Measurements from ENCODE around the gene PCGF2. TPM values are rescaled to one million over a fixed set of nuclear protein-coding genes. Genes with fewer than 3 reads are reported as not detected.

Gene PCGF2
- total and polyA plus RNA-seq, 9 of the 15 experiments (the other 6 are each of a cell fraction or from before 2014, with no cell fraction given): 1.3 to 33.4 (median 7.0) TPM

GRCh38 chr17:38750312-38751121 lies 2.4 kb upstream of the PCGF2 start:
- Histone ChIP-seq H2AFZ (ENCODE audit: low read depth, low read length) (peak overlapping the region; percentile 67), H3K9me1 (ENCODE audit: control insufficient read depth, insufficient read depth, low read length) (peaks cover 4% of the 10 kb centered on the region), H3K4me3 (peak overlapping the region; percentile 74), H3K4me2 (ENCODE audit: insufficient read depth, low read length) (peak overlapping the region; percentile 86), H3K9ac (ENCODE audit: insufficient read depth in 1 of 2, low read depth in 2 of 2, low read length in 2 of 2) (peak overlapping the region; percentile 90 to 92), H3K36me3 (ENCODE audit: control insufficient read depth, insufficient read depth, low read length) (peaks cover 17% of the 10 kb centered on the region), H3K9me3 (replicated peaks; ENCODE audit: control insufficient read depth, insufficient read depth, low read depth, low read length) (no peaks in the 10 kb centered on the region), H3K4me1 (replicated peaks in 1 of 2; ENCODE audit: control insufficient read depth in 2 of 2, insufficient read depth in 2 of 2, low read length in 2 of 2) (peaks cover 23 to 60% of the 10 kb centered on the region in 2 experiments), H3K27me3 (ENCODE audit: control insufficient read depth in 2 of 2, insufficient read depth in 2 of 2, low read length in 2 of 2) (no peaks in the 10 kb centered on the region), H3K27ac (ENCODE audit: extremely low read depth, low read depth, low read length) (peak overlapping the region; percentile 86), H3K79me2 (ENCODE audit: control insufficient read depth, insufficient read depth, low read length) (peaks cover 87% of the 10 kb centered on the region), H4K20me1 (replicated peaks; ENCODE audit: control insufficient read depth, insufficient read depth, low read length) (peaks cover 6% of the 10 kb centered on the region)
- BruUV-seq (replicated peaks): no TSS peak
- POLR2A ChIA-PET: interaction anchor here (0.6 to 2.3 kb wide), 7 partner anchors 14 to 419 kb away, joined by 3 to 9 read pairs (median 3); partner anchors contain the start of gene LASP1
- ATAC-seq (peak; percentile 7), DNase-seq (ENCODE audit: extremely low read depth in 1 of 4, low spot score in 3 of 4) (peak in 1 of 4 experiments; percentile 72), FAIRE-seq (no peak)
- intact Hi-C loops (cut with micrococcal nuclease): loop anchor here (5.0 to 10.0 kb wide), 4 partner anchors 48 to 404 kb away; partner anchors contain the start of genes PLXDC1 and RPL23
- in situ Hi-C loops (cut with MboI): no loop called here
- CTCF ChIA-PET (ENCODE audit: low intra/inter-chr PET ratio): no interaction called here
- WGBS (ENCODE audit: insufficient coverage, low coverage, missing lambda C conversion rate): 2% methylated on average over 28 of the region's 28 CpGs
- TF ChIP-seq NRF1 (conservative IDR thresholded peaks at IDR 0.05 in 1 of 2, IDR thresholded peaks at IDR 0.05 in 1 of 2) (peak in 1 of 2 experiments; percentile 12; a peak in 1 of 4 replicates), MYC (IDR thresholded peaks at IDR 0.05; ENCODE audit: low read depth, low read length) (0 out of 2 replicates have a peak, but pooled peaks have one; percentile 34), MYC (CRISPR knock-in tag; IDR thresholded peaks at IDR 0.05; ENCODE audit: borderline replicate concordance, low read depth) (no peak), PRDM10 (IDR thresholded peaks at IDR 0.05; ENCODE audit: partially characterized antibody) (no peak), SAP30 (IDR thresholded peaks at IDR 0.05; ENCODE audit: borderline replicate concordance, insufficient read depth, low read depth, low read length, poor library complexity, severe bottlenecking) (peak; percentile 80), FOXJ3 (CRISPR knock-in tag; IDR thresholded peaks at IDR 0.05) (no peak), GTF2E2 (tag; IDR thresholded peaks at IDR 0.05) (0 out of 2 replicates have a peak, but pooled peaks have one; percentile 5), MED1 (CRISPR knock-in tag; IDR thresholded peaks at IDR 0.05; ENCODE audit: borderline replicate concordance) (no peak), ZNF316 (IDR thresholded peaks at IDR 0.05) (no peak), RFX7 (CRISPR knock-in tag; IDR thresholded peaks at IDR 0.05) (no peak), L3MBTL2 (IDR thresholded peaks at IDR 0.05) (peak; percentile 39; the same call in 1 of the 2 replicates)
- TF ChIP-seq, protein P1, sequence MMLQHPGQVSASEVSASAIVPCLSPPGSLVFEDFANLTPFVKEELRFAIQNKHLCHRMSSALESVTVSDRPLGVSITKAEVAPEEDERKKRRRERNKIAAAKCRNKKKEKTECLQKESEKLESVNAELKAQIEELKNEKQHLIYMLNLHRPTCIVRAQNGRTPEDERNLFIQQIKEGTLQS (IDR thresholded peaks at IDR 0.05): no peak
- TF ChIP-seq, protein P1 (CRISPR knock-in tag; conservative IDR thresholded peaks at IDR 0.05): no peak
- TF ChIP-seq, protein P2, sequence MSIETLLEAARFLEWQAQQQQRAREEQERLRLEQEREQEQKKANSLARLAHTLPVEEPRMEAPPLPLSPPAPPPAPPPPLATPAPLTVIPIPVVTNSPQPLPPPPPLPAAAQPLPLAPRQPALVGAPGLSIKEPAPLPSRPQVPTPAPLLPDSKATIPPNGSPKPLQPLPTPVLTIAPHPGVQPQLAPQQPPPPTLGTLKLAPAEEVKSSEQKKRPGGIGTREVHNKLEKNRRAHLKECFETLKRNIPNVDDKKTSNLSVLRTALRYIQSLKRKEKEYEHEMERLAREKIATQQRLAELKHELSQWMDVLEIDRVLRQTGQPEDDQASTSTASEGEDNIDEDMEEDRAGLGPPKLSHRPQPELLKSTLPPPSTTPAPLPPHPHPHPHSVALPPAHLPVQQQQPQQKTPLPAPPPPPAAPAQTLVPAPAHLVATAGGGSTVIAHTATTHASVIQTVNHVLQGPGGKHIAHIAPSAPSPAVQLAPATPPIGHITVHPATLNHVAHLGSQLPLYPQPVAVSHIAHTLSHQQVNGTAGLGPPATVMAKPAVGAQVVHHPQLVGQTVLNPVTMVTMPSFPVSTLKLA (conservative IDR thresholded peaks at IDR 0.05): peak; percentile 28 to 65; a peak in 2 of 4 replicates

Measured in K562 (cell line).